HUES48 (cell line): ENCODE results near the gene PKD2.
"Not testable (repeated sequence)": the region's sequence is repeated elsewhere in the genome, so short reads cannot be mapped to it uniquely, and the experiment has no call there.

Experiments used
- H3K27ac ChIP-seq: one replicate; pipeline ENCODE4 v1.7.0; 2013; ENCODE audit warnings: low read depth, low read length, inconsistent platforms
- H3K27me3 ChIP-seq: 2 replicates; pipeline ENCODE4 v1.6.1; 2013; ENCODE audit warnings: mild to moderate bottlenecking, low read length; ENCODE audit not compliant: control insufficient read depth, insufficient read depth
- H3K36me3 ChIP-seq: 2 replicates; pipeline ENCODE4 v1.6.1; 2013; ENCODE audit warnings: low read length; ENCODE audit not compliant: control insufficient read depth, insufficient read depth
- H3K4me1 ChIP-seq: 2 replicates; pipeline ENCODE4 v1.6.1; 2013; ENCODE audit warnings: mild to moderate bottlenecking, low read length; ENCODE audit not compliant: control insufficient read depth, insufficient read depth
- H3K4me3 ChIP-seq: 2 replicates; pipeline ENCODE4 v1.5.1; 2013; ENCODE audit warnings: mild to moderate bottlenecking, low read depth, low read length
- H3K9ac ChIP-seq: 2 replicates; pipeline ENCODE4 v1.6.1; 2013; ENCODE audit warnings: mild to moderate bottlenecking, low read depth, low read length, moderate library complexity
- H3K9me3 ChIP-seq: 2 replicates; pipeline ENCODE4 v1.6.1; 2013; ENCODE audit warnings: low read length; ENCODE audit not compliant: control insufficient read depth, insufficient read depth

The PKD2 gene

DNA sequence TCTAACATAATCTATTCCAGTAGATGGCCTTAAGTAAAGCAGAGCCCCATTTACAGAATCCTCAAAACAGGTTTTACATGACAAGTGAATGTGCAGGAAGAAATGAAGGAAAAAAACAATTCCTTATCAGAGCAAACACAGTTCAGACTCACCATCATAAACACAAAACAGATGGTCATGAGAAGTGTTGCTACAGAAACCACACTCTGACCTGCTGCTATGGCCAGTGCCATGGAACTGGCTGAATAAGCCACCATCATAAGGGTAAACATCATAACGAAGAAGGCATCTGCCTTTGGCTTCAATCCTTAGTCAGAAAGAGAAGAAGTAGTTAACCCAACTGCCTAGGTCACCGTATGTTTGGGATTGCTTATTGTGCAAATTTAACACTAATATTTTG is 89.9 kb downstream of the PKD2 start:
- Histone ChIP-seq H3K27me3 (no peaks in the 10 kb centered on the region), H3K4me3 (no peak overlapping the region), H3K4me1 (0 out of 2 replicates have a peak, but pooled peaks cover 5% of the 10 kb centered on the region), H3K36me3 (no peaks in the 10 kb centered on the region), H3K9me3 (no peaks in the 10 kb centered on the region), H3K9ac (no peak overlapping the region), H3K27ac (no peak overlapping the region)

DNA sequence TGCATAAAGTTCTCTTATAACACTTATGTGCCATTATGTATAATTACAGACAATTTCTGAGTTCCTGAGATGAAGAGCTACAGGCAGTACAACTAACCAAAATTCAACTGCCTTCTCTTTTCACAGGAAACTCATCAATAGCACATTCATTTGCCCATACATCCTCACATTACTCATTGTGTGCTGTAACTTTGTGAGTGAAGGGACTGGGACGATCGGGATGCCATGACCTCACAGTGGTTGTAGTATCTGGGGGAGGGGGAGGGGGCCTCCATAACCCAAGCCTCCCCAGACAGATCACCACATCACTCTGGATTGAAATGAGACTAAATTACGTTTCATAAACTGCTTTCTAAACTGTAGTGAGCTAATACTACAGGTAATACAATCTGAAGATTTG is 90.3 kb downstream of the PKD2 start:
- no peak overlapping the region for H3K9ac ChIP-seq
- no peaks in the 10 kb centered on the region for H3K9me3 ChIP-seq
- H3K27me3 ChIP-seq = no peaks in the 10 kb centered on the region
- no peak overlapping the region for H3K4me3 ChIP-seq
- H3K27ac ChIP-seq = no peak overlapping the region
- H3K4me1 ChIP-seq = 0 out of 2 replicates have a peak, but pooled peaks cover 5% of the 10 kb centered on the region
- no peaks in the 10 kb centered on the region for H3K36me3 ChIP-seq

DNA sequence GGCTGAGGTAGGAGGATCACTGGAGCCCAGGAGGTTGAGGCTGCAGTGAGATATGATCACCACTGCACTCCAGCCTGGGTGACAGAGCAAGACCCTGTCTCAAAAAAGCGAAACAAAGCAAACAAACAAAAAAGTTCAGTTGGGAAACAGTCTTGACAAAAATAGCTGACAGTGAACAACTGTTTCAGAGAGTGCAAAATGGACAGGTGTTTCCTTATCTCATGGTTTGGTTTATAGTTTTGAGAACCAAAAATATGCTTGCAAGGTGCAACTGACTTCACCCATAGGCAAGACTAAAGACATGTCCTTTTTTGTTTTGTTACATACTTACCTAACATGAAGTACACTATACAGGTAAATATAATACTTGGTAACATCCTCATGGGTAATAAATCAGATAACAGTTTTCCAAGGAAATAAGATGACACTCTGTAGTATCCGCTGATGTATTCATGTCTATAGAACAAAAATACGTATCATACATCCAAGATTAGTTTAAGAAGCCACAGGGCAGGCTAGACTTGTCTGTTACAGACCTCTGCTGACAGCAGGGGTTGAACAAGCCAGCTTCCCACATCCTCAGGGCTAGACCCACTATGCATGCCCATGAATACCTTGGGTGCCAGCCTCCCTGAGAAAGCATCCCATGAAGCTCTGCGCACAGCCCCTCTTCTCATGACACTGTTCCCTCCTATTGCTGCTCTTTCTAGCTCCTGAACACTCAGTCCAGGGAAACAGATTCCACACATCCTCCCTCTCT is 91.7 kb downstream of the PKD2 start:
- no peaks in the 10 kb centered on the region for H3K9me3 ChIP-seq

DNA sequence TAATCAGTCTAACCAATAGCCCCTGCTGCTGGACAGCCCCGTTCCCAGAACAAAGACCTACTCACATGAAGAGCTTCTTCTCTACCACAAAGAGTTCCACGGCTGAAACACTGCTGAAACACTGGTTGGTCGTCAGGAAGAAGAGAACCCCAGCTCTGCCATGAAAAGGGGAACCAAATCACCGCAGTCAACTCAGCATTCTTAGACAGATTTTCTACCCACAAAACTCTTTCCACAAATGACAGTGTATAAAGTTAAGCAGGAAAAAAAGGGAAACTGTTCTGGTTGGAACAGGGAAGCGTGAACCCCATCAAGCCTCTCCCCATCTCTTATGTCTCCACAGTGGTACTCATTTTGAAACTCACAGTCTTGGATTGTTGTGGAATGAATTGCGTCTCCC is 93.7 kb downstream of the PKD2 start:
- H3K27me3 ChIP-seq = no peaks in the 10 kb centered on the region
- H3K9me3 ChIP-seq = no peaks in the 10 kb centered on the region
- H3K4me3 ChIP-seq = no peak overlapping the region
- H3K27ac ChIP-seq = no peak overlapping the region
- H3K9ac ChIP-seq = no peak overlapping the region
- no peaks in the 10 kb centered on the region for H3K36me3 ChIP-seq
- H3K4me1 ChIP-seq = no peaks in the 10 kb centered on the region

More for the DNA sequence above, 91.7 kb downstream of the PKD2 start:
- Histone ChIP-seq H3K4me1 (0 out of 2 replicates have a peak, but pooled peaks cover 2% of the 10 kb centered on the region), H3K27ac (no peak overlapping the region), H3K27me3 (no peaks in the 10 kb centered on the region), H3K4me3 (no peak overlapping the region), H3K36me3 (no peaks in the 10 kb centered on the region), H3K9ac (no peak overlapping the region)

DNA sequence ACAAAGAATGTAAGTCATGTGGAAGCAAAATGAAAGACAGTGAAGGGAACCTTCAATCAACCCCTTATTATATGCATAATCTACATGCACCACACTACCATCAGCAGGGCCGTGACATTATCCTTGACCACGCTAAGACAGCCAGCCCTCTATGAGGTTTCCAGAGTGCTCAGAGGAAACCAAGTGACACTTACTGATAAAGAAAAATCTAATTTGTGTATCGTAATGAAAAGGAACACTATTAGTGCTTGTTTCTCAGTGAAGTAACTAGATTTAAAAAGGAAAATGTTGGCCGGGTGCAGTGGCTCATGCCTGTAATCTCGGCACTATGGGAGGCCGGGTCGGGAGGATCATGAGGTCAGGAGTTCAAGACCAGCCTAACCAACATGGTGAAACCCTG is 94.6 kb downstream of the PKD2 start:
- Histone ChIP-seq H3K36me3 (no peaks in the 10 kb centered on the region), H3K27ac (no peak overlapping the region), H3K27me3 (no peaks in the 10 kb centered on the region), H3K9me3 (no peaks in the 10 kb centered on the region), H3K4me3 (no peak overlapping the region), H3K9ac (no peak overlapping the region), H3K4me1 (no peaks in the 10 kb centered on the region)

DNA sequence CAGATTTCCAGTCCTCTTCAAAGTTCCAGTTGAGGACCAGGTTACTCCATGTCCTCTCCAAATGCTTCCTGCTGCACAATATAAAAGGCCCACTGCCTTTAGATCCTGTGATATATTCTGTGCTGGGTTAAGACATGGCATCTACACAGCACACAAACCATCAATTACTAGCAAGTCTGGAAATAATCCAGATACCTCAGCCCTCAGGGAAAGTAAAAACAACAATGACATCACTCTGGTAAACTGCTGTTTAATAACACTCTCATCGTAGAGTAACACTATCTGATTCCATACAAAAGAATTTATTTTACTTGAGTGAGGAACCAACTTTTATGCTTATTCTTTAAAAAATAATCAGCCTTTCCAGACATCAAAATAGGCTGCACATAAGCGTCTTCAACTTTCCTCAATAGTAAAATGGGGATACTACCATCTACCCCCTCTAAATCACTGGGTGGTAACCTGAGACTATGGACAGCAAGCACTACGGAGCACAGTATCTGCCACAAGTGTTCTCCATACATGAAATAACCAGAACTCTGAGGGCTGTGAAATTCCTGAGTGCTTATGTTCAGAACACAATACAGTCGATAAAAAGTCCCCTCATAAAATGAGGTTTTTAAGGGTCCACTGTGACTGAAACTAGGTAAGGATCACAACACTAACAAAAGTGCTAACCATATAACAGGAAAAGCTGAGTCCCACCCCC is 97.6 kb downstream of the PKD2 start:
- Histone ChIP-seq H3K4me3 (no peak overlapping the region), H3K27me3 (no peaks in the 10 kb centered on the region), H3K27ac (no peak overlapping the region), H3K36me3 (no peaks in the 10 kb centered on the region), H3K9ac (no peak overlapping the region), H3K9me3 (no peaks in the 10 kb centered on the region), H3K4me1 (no peaks in the 10 kb centered on the region)

DNA sequence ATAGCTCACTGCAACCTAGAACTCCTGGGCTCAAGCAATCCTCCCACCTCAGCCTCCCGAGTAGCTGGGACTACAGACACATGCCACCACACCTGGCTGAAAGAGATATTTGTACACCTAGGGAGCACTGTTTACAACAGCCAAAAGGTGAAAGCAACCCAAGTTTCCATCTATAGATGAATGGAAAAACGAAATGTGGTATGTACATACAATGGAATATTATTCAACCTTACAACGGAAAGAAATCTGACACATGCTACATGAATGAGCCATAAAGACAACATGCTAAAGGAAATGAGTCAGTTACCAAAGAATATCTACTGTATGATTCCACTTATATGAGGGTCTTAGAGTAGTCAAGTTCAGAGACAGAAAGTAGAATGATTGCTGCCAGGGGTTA is 98.8 kb downstream of the PKD2 start:
- H3K9ac ChIP-seq = no peak overlapping the region
- no peaks in the 10 kb centered on the region for H3K27me3 ChIP-seq
- no peak overlapping the region for H3K4me3 ChIP-seq
- no peaks in the 10 kb centered on the region for H3K4me1 ChIP-seq
- H3K36me3 ChIP-seq = no peaks in the 10 kb centered on the region
- no peak overlapping the region for H3K27ac ChIP-seq
- no peaks in the 10 kb centered on the region for H3K9me3 ChIP-seq

DNA sequence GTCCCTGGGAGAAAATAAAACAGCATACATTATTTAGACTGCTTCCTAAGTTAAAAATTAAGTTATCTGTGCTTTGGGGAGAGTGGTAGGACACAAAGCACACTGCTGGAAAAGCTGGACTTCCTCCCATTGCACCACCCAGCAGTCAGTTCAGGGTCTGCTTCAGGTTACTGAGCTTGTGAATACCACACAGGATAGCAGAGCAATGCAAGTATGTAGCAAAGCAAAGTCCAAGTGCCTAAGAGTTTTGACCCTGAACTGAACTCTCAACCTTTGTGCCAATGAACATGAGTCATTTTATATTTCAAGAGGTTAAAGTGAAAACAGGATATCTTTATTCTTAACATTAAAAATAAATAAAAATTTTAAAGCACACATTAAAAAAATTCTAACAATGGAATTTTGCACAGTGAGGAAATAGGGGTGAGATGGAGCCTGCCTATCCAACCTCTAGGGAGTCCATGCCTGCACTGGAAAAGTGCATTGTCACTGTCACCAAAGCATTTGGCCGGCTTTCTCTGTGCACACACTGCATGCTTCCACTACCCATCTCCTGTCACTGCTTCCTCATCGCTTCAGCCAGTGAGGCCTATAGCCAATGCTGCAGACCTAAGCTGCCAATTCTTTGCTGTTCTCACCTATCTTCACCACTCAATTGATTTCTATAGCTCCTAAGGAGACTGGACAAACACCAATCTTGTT is 100.1 kb downstream of the PKD2 start:
- no peaks in the 10 kb centered on the region for H3K27me3 ChIP-seq
- H3K9ac ChIP-seq = no peak overlapping the region
- no peaks in the 10 kb centered on the region for H3K9me3 ChIP-seq
- H3K36me3 ChIP-seq = no peaks in the 10 kb centered on the region
- no peak overlapping the region for H3K4me3 ChIP-seq
- H3K27ac ChIP-seq = no peak overlapping the region
- H3K4me1 ChIP-seq = no peaks in the 10 kb centered on the region

DNA sequence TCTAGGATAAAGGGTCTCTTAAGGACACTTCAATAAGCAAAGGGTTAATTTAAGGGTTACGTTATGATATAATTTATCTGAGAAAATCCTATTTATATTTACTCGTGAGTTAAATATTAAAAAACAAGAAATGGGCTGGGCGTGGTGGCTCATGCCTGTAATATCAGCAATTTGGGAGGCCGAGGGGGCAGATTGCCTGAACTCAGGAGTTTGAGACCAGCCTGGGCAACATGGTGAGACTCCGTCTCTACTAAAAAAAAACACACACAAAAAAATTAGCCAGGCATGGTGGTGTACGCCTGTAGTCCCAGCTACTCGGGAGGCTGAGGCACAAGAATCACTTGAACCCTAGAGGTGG is 100.7 kb downstream of the PKD2 start:
- not testable (repeated sequence) for H3K4me3 ChIP-seq, H3K4me1 ChIP-seq, H3K27ac ChIP-seq, H3K9me3 ChIP-seq, H3K27me3 ChIP-seq, H3K9ac ChIP-seq, H3K36me3 ChIP-seq

DNA sequence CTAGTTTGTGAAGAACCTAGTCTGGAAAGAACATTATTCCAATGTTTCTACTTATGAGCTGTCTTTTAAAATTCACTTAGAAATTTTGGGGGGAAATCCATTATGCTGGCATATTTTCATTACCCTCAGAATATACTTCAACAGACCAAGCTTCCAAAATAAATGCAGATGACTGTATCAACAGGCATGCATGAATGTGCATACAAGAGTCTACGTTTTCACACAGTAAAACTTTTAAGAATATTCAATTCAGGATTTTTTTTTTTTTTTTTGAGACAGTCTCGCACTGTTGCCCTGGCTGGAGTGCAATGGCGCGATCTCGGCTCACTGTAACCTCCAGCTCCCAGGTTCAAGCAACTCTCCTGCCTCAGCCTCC is 101.3 kb downstream of the PKD2 start:
- H3K27me3 ChIP-seq = no peaks in the 10 kb centered on the region
- no peak overlapping the region for H3K27ac ChIP-seq
- H3K4me3 ChIP-seq = no peak overlapping the region
- H3K4me1 ChIP-seq = no peaks in the 10 kb centered on the region
- H3K9me3 ChIP-seq = no peaks in the 10 kb centered on the region
- H3K9ac ChIP-seq = no peak overlapping the region
- H3K36me3 ChIP-seq = no peaks in the 10 kb centered on the region
